Measurements from ENCODE around the gene PLCB2. TPM values are rescaled to one million over a fixed set of nuclear protein-coding genes. Genes with fewer than 3 reads are reported as not detected.
A peak's percentile ranks its signal among the peaks of the same experiment; 100 is the strongest.

PLCB2 gene
- total and polyA plus RNA-seq, 9 of the 15 experiments (the other 6 are each of a cell fraction or from before 2014, with no cell fraction given): 0.37 to 12.3 (median 8.0) TPM

DNA sequence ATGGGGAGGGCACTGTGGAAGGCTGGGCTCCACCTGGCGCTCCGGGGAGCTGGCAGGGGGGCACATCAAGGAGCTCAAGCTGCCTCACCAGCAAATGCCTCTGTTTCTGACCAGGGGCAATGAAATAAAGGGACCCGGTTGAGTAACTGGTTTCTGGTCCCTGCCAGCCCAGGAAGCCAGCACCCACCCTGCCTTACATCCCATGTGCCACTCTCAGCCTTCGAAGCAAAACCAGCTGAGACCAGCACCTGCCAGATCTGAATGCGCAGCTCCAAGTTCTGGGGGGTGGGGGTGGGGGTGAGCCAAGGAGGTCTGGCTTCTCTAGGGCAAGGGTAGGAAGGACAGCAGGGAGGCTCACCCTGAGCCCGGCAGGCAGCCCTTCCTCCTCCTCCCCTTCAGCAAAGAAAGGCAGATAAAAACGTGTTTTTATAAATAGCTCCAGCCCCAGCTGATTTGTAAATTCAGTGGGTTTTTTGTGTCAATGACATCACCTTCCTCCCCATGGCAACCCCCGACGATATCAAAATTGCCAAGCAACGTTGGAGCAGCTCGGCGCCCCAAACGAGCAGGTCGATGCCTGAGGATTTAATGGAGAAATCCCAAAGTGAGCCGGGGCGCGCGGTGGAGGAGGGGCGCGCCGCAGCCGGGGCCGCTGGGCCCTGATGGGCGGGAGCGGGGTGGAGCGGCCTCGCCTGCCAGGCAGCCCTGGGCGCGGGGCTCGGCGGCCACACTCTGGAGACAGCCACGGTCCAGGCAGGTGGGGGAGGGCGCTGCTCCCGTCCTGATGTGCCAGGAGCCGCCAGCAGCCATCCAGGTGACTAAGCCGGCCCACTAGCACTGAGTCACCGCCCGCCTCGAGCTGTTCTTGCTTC lies 69.0 kb downstream of the PLCB2 start, which contains the start of gene PAK6 (continued):
- TF ChIP-seq, protein P1, sequence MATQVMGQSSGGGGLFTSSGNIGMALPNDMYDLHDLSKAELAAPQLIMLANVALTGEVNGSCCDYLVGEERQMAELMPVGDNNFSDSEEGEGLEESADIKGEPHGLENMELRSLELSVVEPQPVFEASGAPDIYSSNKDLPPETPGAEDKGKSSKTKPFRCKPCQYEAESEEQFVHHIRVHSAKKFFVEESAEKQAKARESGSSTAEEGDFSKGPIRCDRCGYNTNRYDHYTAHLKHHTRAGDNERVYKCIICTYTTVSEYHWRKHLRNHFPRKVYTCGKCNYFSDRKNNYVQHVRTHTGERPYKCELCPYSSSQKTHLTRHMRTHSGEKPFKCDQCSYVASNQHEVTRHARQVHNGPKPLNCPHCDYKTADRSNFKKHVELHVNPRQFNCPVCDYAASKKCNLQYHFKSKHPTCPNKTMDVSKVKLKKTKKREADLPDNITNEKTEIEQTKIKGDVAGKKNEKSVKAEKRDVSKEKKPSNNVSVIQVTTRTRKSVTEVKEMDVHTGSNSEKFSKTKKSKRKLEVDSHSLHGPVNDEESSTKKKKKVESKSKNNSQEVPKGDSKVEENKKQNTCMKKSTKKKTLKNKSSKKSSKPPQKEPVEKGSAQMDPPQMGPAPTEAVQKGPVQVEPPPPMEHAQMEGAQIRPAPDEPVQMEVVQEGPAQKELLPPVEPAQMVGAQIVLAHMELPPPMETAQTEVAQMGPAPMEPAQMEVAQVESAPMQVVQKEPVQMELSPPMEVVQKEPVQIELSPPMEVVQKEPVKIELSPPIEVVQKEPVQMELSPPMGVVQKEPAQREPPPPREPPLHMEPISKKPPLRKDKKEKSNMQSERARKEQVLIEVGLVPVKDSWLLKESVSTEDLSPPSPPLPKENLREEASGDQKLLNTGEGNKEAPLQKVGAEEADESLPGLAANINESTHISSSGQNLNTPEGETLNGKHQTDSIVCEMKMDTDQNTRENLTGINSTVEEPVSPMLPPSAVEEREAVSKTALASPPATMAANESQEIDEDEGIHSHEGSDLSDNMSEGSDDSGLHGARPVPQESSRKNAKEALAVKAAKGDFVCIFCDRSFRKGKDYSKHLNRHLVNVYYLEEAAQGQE (IDR thresholded peaks at IDR 0.05; ENCODE audit: borderline replicate concordance): peak; percentile 53
- TF ChIP-seq, protein P1 (CRISPR knock-in tag; IDR thresholded peaks at IDR 0.05; ENCODE audit: low read depth): no peak
- TF ChIP-seq ATF7 (IDR thresholded peaks at IDR 0.05): peak; percentile 47; the same call in 1 of the 2 replicates
- no peak for TF ChIP-seq ZFP30 (CRISPR knock-in tag; IDR thresholded peaks at IDR 0.05; ENCODE audit: borderline replicate concordance)
- TF ChIP-seq RFX1 (IDR thresholded peaks at IDR 0.05): peak; percentile 64
- TF ChIP-seq, protein P2, sequence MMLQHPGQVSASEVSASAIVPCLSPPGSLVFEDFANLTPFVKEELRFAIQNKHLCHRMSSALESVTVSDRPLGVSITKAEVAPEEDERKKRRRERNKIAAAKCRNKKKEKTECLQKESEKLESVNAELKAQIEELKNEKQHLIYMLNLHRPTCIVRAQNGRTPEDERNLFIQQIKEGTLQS (IDR thresholded peaks at IDR 0.05): peak; percentile 63
- TF ChIP-seq, protein P2 (CRISPR knock-in tag; conservative IDR thresholded peaks at IDR 0.05): no peak
- TF ChIP-seq, protein P3, sequence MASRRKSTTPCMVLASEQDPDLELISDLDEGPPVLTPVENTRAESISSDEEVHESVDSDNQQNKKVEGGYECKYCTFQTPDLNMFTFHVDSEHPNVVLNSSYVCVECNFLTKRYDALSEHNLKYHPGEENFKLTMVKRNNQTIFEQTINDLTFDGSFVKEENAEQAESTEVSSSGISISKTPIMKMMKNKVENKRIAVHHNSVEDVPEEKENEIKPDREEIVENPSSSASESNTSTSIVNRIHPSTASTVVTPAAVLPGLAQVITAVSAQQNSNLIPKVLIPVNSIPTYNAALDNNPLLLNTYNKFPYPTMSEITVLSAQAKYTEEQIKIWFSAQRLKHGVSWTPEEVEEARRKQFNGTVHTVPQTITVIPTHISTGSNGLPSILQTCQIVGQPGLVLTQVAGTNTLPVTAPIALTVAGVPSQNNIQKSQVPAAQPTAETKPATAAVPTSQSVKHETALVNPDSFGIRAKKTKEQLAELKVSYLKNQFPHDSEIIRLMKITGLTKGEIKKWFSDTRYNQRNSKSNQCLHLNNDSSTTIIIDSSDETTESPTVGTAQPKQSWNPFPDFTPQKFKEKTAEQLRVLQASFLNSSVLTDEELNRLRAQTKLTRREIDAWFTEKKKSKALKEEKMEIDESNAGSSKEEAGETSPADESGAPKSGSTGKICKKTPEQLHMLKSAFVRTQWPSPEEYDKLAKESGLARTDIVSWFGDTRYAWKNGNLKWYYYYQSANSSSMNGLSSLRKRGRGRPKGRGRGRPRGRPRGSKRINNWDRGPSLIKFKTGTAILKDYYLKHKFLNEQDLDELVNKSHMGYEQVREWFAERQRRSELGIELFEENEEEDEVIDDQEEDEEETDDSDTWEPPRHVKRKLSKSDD (conservative IDR thresholded peaks at IDR 0.05; ENCODE audit: low read length): no peak
- TF ChIP-seq RB1 (IDR thresholded peaks at IDR 0.05; ENCODE audit: low read depth): peak; percentile 51; the same call in 1 of the 2 replicates
- TF ChIP-seq ATF1 (CRISPR knock-in tag; IDR thresholded peaks at IDR 0.05): no peak
- TF ChIP-seq ATF1 (tag; IDR thresholded peaks at IDR 0.05): peak; percentile 40; the same call in 1 of the 2 replicates
- TF ChIP-seq MXI1 (IDR thresholded peaks at IDR 0.05; ENCODE audit: low read depth, low read length): no peak
- TF ChIP-seq, protein P4, sequence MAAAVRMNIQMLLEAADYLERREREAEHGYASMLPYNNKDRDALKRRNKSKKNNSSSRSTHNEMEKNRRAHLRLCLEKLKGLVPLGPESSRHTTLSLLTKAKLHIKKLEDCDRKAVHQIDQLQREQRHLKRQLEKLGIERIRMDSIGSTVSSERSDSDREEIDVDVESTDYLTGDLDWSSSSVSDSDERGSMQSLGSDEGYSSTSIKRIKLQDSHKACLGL (CRISPR knock-in tag; IDR thresholded peaks at IDR 0.05; ENCODE audit: borderline replicate concordance, poor library complexity, severe bottlenecking): no peak
- TF ChIP-seq RBM17 (IDR thresholded peaks at IDR 0.05; ENCODE audit: borderline replicate concordance, low read depth, low read length): no peak
- no peak for TF ChIP-seq ZNF695 (CRISPR knock-in tag; IDR thresholded peaks at IDR 0.05)
- no peak for TF ChIP-seq KLF10 (CRISPR knock-in tag; IDR thresholded peaks at IDR 0.05)
